SK-N-SH treated with all-trans-retinoic acid at 6 μM for 48 hours (cell line): Measurements from ENCODE around the gene INO80B.

Experiments used
- ARNTL ChIP-seq: fragments of 450-650 bp; formaldehyde crosslinking; IDR thresholded peaks from 2 replicates; pipeline ENCODE4 v1.5.0; 2020; ENCODE audit warnings: low read depth, mild to moderate bottlenecking, moderate library complexity, borderline replicate concordance
- CREB5 ChIP-seq: fragments of 250-450 bp; sonication (Bioruptor Pico); IDR thresholded peaks from 2 replicates; pipeline ENCODE4 v1.5.1; 2020; ENCODE audit warnings: low read depth, mild to moderate bottlenecking, moderate library complexity
- OSR1 ChIP-seq: fragments of 250-450 bp; sonication (Bioruptor Pico); IDR thresholded peaks from 2 replicates; pipeline ENCODE4 v1.8.0; 2022; ENCODE audit warnings: moderate library complexity, mild to moderate bottlenecking, inconsistent platforms
- PPARA ChIP-seq: fragments of 250-450 bp; sonication (Bioruptor Pico); IDR thresholded peaks from 2 replicates; pipeline ENCODE4 v1.5.0; 2020; ENCODE audit warnings: mild to moderate bottlenecking, borderline replicate concordance
- RARB ChIP-seq: fragments of 250-450 bp; sonication (Bioruptor Pico); IDR thresholded peaks from 2 replicates; pipeline ENCODE4 v1.8.0; 2021; ENCODE audit warnings: mild to moderate bottlenecking, moderate library complexity
- SNAI2 ChIP-seq: fragments of 250-450 bp; sonication (Bioruptor Pico); IDR thresholded peaks from 2 replicates; pipeline ENCODE4 v1.5.0; 2020; ENCODE audit warnings: mild to moderate bottlenecking, moderate library complexity
- TCF4 ChIP-seq: fragments of 250-450 bp; sonication (Bioruptor Pico); IDR thresholded peaks from 2 replicates; pipeline ENCODE4 v1.8.0; 2021; ENCODE audit warnings: mild to moderate bottlenecking, moderate library complexity, borderline replicate concordance
- ZFP3 ChIP-seq: fragments of 250-450 bp; sonication (Bioruptor Pico); IDR thresholded peaks from 2 replicates; pipeline ENCODE4 v1.5.0; 2020; ENCODE audit warnings: mild to moderate bottlenecking, moderate library complexity
- ZFP30 ChIP-seq: fragments of 450-650 bp; formaldehyde crosslinking; IDR thresholded peaks from 2 replicates; pipeline ENCODE4 v1.5.0; 2022; ENCODE audit warnings: mild to moderate bottlenecking, moderate library complexity
- TF ChIP-seq, protein P1 (sequence below): fragments of 250-450 bp; sonication (Bioruptor Pico); IDR thresholded peaks from 2 replicates; pipeline ENCODE4 v1.8.0; 2020; ENCODE audit warnings: mild to moderate bottlenecking, moderate library complexity, borderline replicate concordance

GRCh38 chr2:74499267-74499939, 44.5 kb downstream of the INO80B start, which contains the start of gene LBX2:
- TF ChIP-seq SNAI2 (CRISPR knock-in tag), result no peak
- TF ChIP-seq RARB, result no peak
- TF ChIP-seq, protein P1, sequence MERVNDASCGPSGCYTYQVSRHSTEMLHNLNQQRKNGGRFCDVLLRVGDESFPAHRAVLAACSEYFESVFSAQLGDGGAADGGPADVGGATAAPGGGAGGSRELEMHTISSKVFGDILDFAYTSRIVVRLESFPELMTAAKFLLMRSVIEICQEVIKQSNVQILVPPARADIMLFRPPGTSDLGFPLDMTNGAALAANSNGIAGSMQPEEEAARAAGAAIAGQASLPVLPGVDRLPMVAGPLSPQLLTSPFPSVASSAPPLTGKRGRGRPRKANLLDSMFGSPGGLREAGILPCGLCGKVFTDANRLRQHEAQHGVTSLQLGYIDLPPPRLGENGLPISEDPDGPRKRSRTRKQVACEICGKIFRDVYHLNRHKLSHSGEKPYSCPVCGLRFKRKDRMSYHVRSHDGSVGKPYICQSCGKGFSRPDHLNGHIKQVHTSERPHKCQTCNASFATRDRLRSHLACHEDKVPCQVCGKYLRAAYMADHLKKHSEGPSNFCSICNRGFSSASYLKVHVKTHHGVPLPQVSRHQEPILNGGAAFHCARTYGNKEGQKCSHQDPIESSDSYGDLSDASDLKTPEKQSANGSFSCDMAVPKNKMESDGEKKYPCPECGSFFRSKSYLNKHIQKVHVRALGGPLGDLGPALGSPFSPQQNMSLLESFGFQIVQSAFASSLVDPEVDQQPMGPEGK (CRISPR knock-in tag), result no peak
- TF ChIP-seq OSR1, result no peak
- TF ChIP-seq ZFP30 (CRISPR knock-in tag), result no peak
- no peak for TF ChIP-seq ZFP3 (CRISPR knock-in tag)
- no peak for TF ChIP-seq PPARA (CRISPR knock-in tag)
- TF ChIP-seq CREB5 (CRISPR knock-in tag), result no peak
- no peak for TF ChIP-seq ARNTL
- TF ChIP-seq TCF4, result no peak
